Cardiac muscle cell (in vitro differentiated cells and primary cell): ENCODE data around the gene SSBP3. TPM values are rescaled to one million over a fixed set of nuclear protein-coding genes. Genes with fewer than 3 reads are reported as not detected.

Experiments
- DNase-seq, 2 donors: peaks; one replicate each; pipeline versions ENCODE4 v3.0.0 to v3.0.0-alpha.2; 2010 to 2017; ENCODE audit warnings: low read depth in 1 of 2, low spot score in 1 of 2
- H3K27ac ChIP-seq: fragments of 200-600 bp; sonication (generic); 2 replicates; pipeline ENCODE4 v1.5.1; 2016
- H3K27me3 ChIP-seq: fragments of 200-600 bp; sonication (generic); 2 replicates; pipeline ENCODE4 v1.6.0; 2016; ENCODE audit warnings: control low read depth
- H3K36me3 ChIP-seq: fragments of 200-600 bp; sonication (generic); 2 replicates; pipeline ENCODE4 v1.5.1; 2016; ENCODE audit warnings: control low read depth
- H3K4me1 ChIP-seq: fragments of 200-600 bp; sonication (generic); 2 replicates; pipeline ENCODE4 v1.8.1; 2017; ENCODE audit warnings: low read depth, mild to moderate bottlenecking, mixed run types
- H3K4me3 ChIP-seq: fragments of 200-600 bp; sonication (generic); 2 replicates; pipeline ENCODE4 v1.5.1; 2016; ENCODE audit warnings: mild to moderate bottlenecking
- H3K9me3 ChIP-seq: fragments of 200-600 bp; sonication (generic); 2 replicates; pipeline ENCODE4 v1.5.1; 2017; ENCODE audit warnings: low read depth, mild to moderate bottlenecking, control low read depth
- polyA plus RNA-seq: library from polyadenylated mRNA; unstranded; fragments of >200 nt; fragmentation: Nextera tagmentation; extraction: Ambion mirVana; gene quantifications from 2 replicates; pipeline ENCODE4 v1.2.1, GENCODE V29; 2016
- total RNA-seq: library from RNA; depleted of rRNA; stranded (reverse); fragments of >200 nt; gene quantifications from 2 replicates; pipeline ENCODE4 v1.2.3, GENCODE V29; 2016
- TF ChIP-seq, protein P1 (sequence below): IDR thresholded peaks from 2 replicates; pipeline ENCODE4 v1.5.1; 2012; ENCODE audit warnings: low read depth, mild to moderate bottlenecking, low read length

SSBP3 gene
- total and polyA plus RNA-seq, 2 experiments from 2014 or later = 40.2 to 81.0 TPM

DNA sequence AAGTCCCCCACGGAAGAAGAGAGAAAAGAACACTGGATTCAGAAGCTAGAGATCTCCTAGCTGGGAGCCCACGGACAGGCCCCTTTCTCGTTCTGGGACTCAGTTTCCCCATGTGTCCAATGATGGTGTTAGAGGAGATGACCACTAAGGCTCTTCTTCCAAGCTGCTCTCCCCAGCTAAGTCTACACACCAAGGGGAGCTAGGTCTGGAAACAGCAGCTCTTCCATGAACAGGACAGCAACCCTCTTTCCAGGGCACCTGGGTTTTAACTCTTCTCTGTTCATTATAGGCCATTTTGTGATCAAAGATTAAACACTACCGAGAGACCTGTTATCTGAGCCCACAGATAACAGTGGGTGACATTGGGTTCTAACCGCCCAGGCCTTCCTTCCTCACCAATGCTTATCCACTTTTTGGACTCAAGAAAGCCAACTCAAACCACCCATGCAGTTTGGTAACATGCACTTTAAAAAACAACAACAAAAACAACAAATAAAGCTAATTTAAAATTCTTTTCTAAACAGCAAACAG lies 120.3 kb downstream of the SSBP3 start:
- Histone ChIP-seq H3K9me3 (no peaks in the 10 kb centered on the region), H3K36me3 (peaks cover 1% of the 10 kb centered on the region), H3K27ac (no peak overlapping the region), H3K4me1 (peaks cover 54% of the 10 kb centered on the region), H3K4me3 (no peak overlapping the region), H3K27me3 (no peaks in the 10 kb centered on the region)
- TF ChIP-seq, protein P1, sequence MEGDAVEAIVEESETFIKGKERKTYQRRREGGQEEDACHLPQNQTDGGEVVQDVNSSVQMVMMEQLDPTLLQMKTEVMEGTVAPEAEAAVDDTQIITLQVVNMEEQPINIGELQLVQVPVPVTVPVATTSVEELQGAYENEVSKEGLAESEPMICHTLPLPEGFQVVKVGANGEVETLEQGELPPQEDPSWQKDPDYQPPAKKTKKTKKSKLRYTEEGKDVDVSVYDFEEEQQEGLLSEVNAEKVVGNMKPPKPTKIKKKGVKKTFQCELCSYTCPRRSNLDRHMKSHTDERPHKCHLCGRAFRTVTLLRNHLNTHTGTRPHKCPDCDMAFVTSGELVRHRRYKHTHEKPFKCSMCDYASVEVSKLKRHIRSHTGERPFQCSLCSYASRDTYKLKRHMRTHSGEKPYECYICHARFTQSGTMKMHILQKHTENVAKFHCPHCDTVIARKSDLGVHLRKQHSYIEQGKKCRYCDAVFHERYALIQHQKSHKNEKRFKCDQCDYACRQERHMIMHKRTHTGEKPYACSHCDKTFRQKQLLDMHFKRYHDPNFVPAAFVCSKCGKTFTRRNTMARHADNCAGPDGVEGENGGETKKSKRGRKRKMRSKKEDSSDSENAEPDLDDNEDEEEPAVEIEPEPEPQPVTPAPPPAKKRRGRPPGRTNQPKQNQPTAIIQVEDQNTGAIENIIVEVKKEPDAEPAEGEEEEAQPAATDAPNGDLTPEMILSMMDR = no peak
- no peak for DNase-seq

DNA sequence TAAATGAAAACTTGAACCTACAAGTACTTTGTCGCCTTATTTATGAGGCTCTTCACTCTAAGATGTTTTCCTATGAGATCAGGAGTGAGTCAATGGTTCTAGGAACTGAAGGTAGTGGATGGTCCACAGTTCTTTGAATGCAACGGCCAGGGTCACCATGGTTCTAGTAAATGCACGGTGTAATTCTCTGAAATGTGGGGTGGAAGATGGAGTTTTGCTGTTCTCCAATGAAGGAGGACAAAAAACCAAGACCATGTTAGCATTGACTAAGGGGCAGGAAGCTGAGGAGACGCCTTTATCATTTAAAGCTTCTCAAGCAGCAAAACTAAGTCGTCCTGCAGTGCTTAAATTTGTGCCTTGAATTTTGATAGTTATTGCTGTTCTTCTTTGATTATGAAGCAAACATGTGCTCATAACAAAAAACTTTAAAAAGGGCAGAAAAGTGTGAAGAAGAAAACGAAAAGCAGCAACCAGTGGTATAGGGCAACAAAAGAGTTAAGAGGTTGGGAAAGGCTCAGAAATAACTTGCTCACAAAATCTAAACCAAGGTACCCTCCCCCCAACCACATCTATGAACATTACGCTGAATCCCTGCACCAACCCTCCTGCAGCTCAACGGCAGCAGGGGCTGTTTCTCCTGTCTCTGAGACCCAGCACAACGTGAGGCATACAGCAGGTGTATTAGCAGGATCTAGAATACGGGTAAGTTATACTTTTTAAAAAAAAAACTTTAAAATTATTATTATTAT lies 121.2 kb downstream of the SSBP3 start:
- Histone ChIP-seq H3K9me3 (no peaks in the 10 kb centered on the region), H3K4me1 (peaks cover 45% of the 10 kb centered on the region), H3K4me3 (no peak overlapping the region), H3K27me3 (no peaks in the 10 kb centered on the region), H3K27ac (no peak overlapping the region), H3K36me3 (peaks cover 11% of the 10 kb centered on the region)
- TF ChIP-seq, protein P1 = no peak
- DNase-seq = no peak

DNA sequence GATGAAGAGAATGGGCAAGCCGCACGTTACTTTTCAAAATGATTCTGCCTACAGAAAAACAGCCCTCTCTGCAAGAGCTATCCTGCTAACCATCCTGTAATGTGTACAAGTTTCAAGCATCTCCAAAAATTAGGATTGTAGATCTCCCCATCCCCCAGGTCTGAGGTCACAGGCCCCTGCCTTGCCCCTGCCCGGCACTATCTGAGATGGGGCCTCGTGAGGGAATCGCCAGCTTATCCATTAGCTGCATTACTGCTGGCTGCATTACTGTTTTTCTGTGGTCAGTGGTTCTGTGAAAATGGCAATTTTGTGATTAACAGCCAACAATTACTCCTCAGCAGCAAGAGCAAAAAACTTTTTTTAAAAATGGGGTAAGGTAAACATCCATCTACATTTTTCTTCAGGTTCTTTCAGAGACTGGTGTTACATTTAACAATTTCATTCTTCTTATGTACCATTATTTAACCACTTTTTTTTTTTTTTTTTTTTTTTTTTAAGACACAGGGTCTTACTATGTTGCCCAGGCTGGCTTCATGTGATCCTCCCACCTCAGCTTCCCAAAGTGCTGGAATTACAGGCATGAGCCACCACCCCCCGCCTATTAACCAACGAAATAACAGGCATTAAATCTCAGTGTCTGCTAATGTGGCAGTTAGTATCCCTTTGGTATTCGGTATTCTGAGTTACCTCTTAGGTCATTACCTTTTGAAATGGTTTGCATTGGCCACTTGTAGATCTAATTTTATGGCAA lies 122.4 kb downstream of the SSBP3 start:
- H3K9me3 ChIP-seq = no peaks in the 10 kb centered on the region
- H3K27me3 ChIP-seq = no peaks in the 10 kb centered on the region
- H3K4me3 ChIP-seq = no peak overlapping the region
- no peak for DNase-seq
- TF ChIP-seq, protein P1 = no peak
- H3K36me3 ChIP-seq = peaks cover 12% of the 10 kb centered on the region
- no peak overlapping the region for H3K27ac ChIP-seq
- H3K4me1 ChIP-seq = peaks cover 34% of the 10 kb centered on the region

DNA sequence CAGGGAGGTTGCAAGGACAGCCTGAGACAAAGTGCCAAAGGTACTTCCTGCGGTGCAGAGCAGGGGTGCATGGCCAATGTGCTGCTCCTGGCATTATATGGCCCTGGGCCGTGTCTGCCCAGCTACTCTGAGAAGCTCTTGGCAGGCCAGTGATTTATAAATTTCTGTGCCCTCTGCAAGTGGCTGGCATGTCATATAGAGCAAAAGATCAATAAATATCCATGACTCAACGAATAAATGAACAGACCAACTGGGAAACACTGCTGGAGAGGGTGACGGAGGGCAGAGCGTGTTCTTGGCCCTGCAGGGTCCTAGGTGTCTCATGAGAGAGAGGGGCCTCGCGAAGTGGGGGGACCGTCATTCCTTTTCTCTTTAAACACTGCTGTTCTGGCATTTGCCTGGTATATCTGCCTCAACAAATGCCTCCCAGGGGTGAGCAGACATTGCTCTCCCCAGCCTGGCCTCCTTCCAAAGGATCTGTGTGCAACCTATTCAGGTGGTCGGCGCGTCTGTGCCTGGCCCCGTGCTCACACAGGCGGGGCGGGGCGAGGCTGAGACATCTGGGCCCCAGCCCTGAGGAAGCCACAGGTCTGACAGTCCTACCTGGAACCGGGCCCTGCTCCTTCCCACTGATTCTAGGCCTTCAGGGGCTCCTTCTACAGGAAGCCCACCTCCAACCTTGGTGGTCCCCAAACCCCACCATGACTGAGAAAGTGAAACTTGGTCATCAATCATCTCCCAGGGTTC lies 123.9 kb downstream of the SSBP3 start:
- DNase-seq = no peak
- Histone ChIP-seq H3K27me3 (no peaks in the 10 kb centered on the region), H3K4me1 (peaks cover 26% of the 10 kb centered on the region)

DNA sequence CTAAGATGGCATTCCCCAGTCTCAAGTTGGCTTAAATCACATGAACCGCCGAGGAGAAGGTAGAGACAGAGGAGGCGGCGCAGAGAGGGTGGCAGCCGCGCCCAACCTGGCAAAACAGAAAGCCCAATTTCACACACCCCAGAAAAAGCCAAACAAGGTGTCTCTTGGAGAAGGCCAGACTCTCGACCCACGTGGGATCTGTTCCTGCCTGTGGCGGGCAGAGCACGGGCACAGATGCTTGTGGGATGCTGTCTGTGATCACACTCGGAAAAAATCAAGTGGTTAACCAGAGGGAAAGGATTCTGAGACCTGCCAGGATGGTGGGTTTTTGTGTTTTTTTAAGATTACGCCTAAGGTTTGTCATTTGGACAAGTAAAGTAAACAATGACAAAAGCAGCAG lies 125.5 kb downstream of the SSBP3 start:
- DNase-seq = no peak
- H3K27me3 ChIP-seq = no peaks in the 10 kb centered on the region
- peaks cover 24% of the 10 kb centered on the region for H3K4me1 ChIP-seq
- no peaks in the 10 kb centered on the region for H3K9me3 ChIP-seq
- H3K27ac ChIP-seq = no peak overlapping the region
- no peak overlapping the region for H3K4me3 ChIP-seq
- TF ChIP-seq, protein P1 = no peak
- peaks cover 12% of the 10 kb centered on the region for H3K36me3 ChIP-seq

More for the DNA sequence above, 123.9 kb downstream of the SSBP3 start:
- H3K4me3 ChIP-seq = no peak overlapping the region
- H3K36me3 ChIP-seq = peaks cover 12% of the 10 kb centered on the region
- H3K27ac ChIP-seq = no peak overlapping the region
- H3K9me3 ChIP-seq = no peaks in the 10 kb centered on the region
- TF ChIP-seq, protein P1 = no peak
